Progenitor cell of endocrine pancreas (in vitro differentiated cells): ENCODE measurements around the gene NLRP7. TPM values are rescaled to one million over a fixed set of nuclear protein-coding genes. Genes with fewer than 3 reads are reported as not detected.
"Not testable (repeated sequence)": the region's sequence is repeated elsewhere in the genome, so short reads cannot be mapped to it uniquely, and the experiment has no call there.

Experiments used
- DNase-seq: peaks from one replicate; pipeline ENCODE4 v3.0.0; 2021; ENCODE audit warnings: low spot score; ENCODE audit not compliant: unreplicated experiment
- H3K27ac Mint-ChIP-seq: 2 replicates; pipeline ENCODE4 v1.8.0; 2021; ENCODE audit warnings: mild to moderate bottlenecking, moderate library complexity, mixed read lengths
- H3K27me3 Mint-ChIP-seq: 2 replicates; pipeline ENCODE4 v1.8.0; 2021; ENCODE audit warnings: mixed read lengths
- H3K36me3 Mint-ChIP-seq: 2 replicates; pipeline ENCODE4 v1.8.0; 2022; ENCODE audit warnings: mixed read lengths; ENCODE audit not compliant: insufficient read depth
- H3K4me1 Mint-ChIP-seq: 2 replicates; pipeline ENCODE4 v1.8.0; 2021; ENCODE audit warnings: low read depth, mixed read lengths
- H3K4me3 Mint-ChIP-seq: 2 replicates; pipeline ENCODE4 v1.8.0; 2021; ENCODE audit warnings: low read depth, mild to moderate bottlenecking, moderate library complexity, mixed read lengths
- H3K9me3 Mint-ChIP-seq: 2 replicates; pipeline ENCODE4 v1.8.0; 2021; ENCODE audit warnings: low read depth, mixed read lengths
- total RNA-seq: library from RNA; stranded (reverse); gene quantifications from 2 replicates; pipeline ENCODE4 v1.2.1, GENCODE V29; 2021
- TF ChIP-seq, protein P1 (sequence below): fragments of 200-600 bp; sonication (generic); IDR thresholded peaks from one replicate; pipeline ENCODE4 v1.5.0; 2021; ENCODE audit warnings: antibody characterized with exemption, mild to moderate bottlenecking; ENCODE audit not compliant: unreplicated experiment

The NLRP7 gene
- total RNA-seq, 1 donor from 2014 or later = not detected

GRCh38 chr19:54902061-54902460 lies 45.3 kb downstream of the NLRP7 start:
- peaks cover 3% of the 10 kb centered on the region for H3K4me1 Mint-ChIP-seq
- H3K9me3 Mint-ChIP-seq = no peaks in the 10 kb centered on the region
- no peak overlapping the region for H3K27ac Mint-ChIP-seq
- H3K36me3 Mint-ChIP-seq = no peaks in the 10 kb centered on the region
- no peak for DNase-seq
- peaks cover 25% of the 10 kb centered on the region for H3K27me3 Mint-ChIP-seq
- TF ChIP-seq, protein P1, sequence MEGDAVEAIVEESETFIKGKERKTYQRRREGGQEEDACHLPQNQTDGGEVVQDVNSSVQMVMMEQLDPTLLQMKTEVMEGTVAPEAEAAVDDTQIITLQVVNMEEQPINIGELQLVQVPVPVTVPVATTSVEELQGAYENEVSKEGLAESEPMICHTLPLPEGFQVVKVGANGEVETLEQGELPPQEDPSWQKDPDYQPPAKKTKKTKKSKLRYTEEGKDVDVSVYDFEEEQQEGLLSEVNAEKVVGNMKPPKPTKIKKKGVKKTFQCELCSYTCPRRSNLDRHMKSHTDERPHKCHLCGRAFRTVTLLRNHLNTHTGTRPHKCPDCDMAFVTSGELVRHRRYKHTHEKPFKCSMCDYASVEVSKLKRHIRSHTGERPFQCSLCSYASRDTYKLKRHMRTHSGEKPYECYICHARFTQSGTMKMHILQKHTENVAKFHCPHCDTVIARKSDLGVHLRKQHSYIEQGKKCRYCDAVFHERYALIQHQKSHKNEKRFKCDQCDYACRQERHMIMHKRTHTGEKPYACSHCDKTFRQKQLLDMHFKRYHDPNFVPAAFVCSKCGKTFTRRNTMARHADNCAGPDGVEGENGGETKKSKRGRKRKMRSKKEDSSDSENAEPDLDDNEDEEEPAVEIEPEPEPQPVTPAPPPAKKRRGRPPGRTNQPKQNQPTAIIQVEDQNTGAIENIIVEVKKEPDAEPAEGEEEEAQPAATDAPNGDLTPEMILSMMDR = no peak
- H3K4me3 Mint-ChIP-seq = no peak overlapping the region

DNA sequence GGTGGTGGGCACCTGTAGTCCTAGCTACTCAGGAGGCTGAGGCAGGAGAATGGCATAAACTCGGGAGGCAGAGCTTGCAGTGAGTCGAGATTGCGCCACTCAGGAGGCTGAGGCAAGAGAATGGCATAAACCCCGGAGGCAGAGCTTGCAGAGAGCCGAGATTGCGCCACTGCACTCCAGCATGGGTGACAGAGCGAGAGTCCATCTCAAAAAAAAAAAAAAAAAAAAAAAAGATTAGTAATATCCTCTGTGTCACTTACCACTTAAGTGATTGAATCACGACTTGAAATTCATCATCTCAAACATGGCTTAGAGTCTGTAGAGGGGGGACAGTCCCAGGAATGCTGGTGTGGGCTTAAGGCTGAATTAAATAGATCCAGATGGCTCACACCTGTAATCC lies 46.2 kb downstream of the NLRP7 start:
- H3K27me3 Mint-ChIP-seq = peaks cover 27% of the 10 kb centered on the region
- not testable (repeated sequence) for H3K27ac Mint-ChIP-seq, H3K9me3 Mint-ChIP-seq, H3K4me3 Mint-ChIP-seq, H3K4me1 Mint-ChIP-seq, DNase-seq, H3K36me3 Mint-ChIP-seq

DNA sequence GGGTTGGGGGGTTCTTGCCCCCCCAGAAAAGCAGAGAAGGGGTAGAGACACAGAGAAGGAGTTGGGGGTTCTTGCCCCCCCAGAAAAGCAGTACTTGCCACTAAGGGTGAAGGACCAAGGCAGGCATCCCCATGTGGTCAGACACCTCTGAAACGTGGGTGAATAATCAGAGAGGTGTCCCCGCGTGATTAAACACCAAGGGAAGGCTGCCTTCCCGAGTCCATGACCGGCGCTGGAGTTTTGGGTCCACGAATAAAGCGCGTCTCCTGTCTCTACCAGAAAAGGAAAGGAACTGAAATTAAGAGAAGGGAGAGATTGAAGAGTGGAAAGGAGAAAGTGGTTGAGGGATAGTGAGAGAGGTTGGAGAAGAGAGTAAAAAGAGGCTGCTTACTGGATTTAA lies 47.7 kb downstream of the NLRP7 start:
- not testable (repeated sequence) for H3K9me3 Mint-ChIP-seq, H3K27ac Mint-ChIP-seq, H3K4me1 Mint-ChIP-seq, H3K4me3 Mint-ChIP-seq, DNase-seq, H3K36me3 Mint-ChIP-seq
- peaks cover 27% of the 10 kb centered on the region for H3K27me3 Mint-ChIP-seq

GRCh38 chr19:54898685-54899084 lies 48.6 kb downstream of the NLRP7 start:
- not testable (repeated sequence) for H3K4me3 Mint-ChIP-seq, H3K36me3 Mint-ChIP-seq, H3K27ac Mint-ChIP-seq, H3K4me1 Mint-ChIP-seq, DNase-seq, H3K9me3 Mint-ChIP-seq
- H3K27me3 Mint-ChIP-seq = peaks cover 27% of the 10 kb centered on the region

DNA sequence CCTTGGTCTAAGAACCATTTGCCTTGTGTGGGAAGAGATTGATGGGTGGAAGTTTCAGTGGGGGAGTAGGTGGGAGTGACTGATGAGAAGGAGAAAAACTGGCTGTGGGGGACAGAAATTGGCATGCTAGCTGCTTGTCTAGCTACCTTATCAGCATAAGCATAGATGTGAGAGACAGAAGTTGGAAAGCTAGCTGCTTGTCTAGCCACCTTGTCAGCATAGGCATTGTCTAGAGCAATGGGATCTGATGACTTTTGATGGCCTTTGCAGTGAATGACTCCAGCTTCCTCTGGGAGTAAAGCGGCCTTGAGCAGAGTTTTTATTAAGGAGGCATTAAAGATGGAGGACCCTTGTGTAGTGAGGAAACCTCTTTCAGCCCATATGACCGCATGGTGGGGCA lies 51.3 kb downstream of the NLRP7 start:
- Mint-ChIP-seq H3K9me3 (no peaks in the 10 kb centered on the region), H3K27me3 (peaks cover 27% of the 10 kb centered on the region), H3K4me3 (no peak overlapping the region), H3K27ac (no peak overlapping the region), H3K36me3 (no peaks in the 10 kb centered on the region), H3K4me1 (peaks cover 4% of the 10 kb centered on the region)
- DNase-seq = no peak
- TF ChIP-seq, protein P1 = no peak

DNA sequence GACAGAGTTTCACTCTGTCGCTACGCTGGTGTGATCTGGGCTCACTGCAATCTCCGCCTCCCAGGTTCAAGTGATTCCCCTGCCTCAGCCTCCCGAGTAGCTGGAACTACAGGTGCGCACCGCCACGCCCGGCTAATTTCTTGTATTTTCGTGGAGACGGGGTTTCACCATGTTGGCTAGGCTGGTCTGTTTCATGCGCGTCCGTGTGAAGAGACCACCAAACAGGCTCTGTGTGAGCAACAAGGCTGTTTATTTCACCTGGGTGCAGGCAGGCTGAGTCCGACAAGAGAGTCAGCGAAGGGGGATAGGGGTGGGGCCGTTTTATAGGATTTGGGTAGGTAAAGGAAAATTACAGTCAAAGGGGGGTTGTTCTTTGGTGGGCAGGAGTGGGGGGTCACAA lies 53.2 kb downstream of the NLRP7 start:
- H3K4me1 Mint-ChIP-seq, H3K27ac Mint-ChIP-seq, H3K4me3 Mint-ChIP-seq, H3K9me3 Mint-ChIP-seq, H3K36me3 Mint-ChIP-seq, DNase-seq: not testable (repeated sequence)
- peaks cover 19% of the 10 kb centered on the region for H3K27me3 Mint-ChIP-seq

DNA sequence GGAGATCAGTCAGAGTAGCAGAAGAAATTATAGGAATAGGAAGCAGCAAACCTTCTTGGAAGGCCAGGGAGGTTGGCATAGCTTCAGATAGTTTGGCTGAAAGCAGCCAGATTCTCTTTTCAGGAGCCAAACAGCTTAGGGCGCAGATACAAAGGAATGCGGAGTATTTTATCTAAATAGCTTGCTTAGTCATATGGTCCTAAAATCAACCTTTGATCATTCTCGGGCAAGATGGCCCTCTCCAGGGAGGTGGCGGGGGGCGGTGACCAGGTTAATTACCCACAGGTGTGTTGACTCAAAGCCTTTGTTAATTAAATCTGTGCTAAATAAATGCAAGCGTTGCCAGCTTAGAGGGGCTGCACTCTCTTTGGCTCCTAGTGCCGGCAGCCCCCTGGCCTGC lies 53.9 kb downstream of the NLRP7 start:
- H3K9me3 Mint-ChIP-seq = no peaks in the 10 kb centered on the region
- no peak overlapping the region for H3K27ac Mint-ChIP-seq
- H3K4me3 Mint-ChIP-seq = no peak overlapping the region
- peaks cover 12% of the 10 kb centered on the region for H3K27me3 Mint-ChIP-seq
- TF ChIP-seq, protein P1 = no peak
- peaks cover 4% of the 10 kb centered on the region for H3K4me1 Mint-ChIP-seq
- no peaks in the 10 kb centered on the region for H3K36me3 Mint-ChIP-seq
- DNase-seq = no peak
